MCF 10A (cell line): ENCODE data around the gene IL2RA. TPM values are rescaled to one million over a fixed set of nuclear protein-coding genes. Genes with fewer than 3 reads are reported as not detected.

Experiments used
- BruUV-seq: library from RNA; stranded (reverse); fragments of 400-500 nt; replicated peaks from 2 replicates; lab custom pipeline; 2021; lab: Mats Ljungman, UMichigan
- CTCF ChIA-PET: fragments of 300-600 bp; sonication (Branson Sonifier 250); formaldehyde crosslinking; extraction: SDS; loops from one replicate; lab custom pipeline; 2021; ENCODE audit warnings: antibody characterized with exemption, inconsistent platforms; lab: Yijun Ruan, JAX
- POLR2A ChIA-PET: fragments of 300-600, 350-650 bp; sonication (Branson Sonifier 250); formaldehyde crosslinking; extraction: SDS; loops from one replicate; lab custom pipeline; 2020; ENCODE audit warnings: antibody characterized with exemption, inconsistent platforms; lab: Yijun Ruan, JAX
- DNase-seq: peaks from one replicate; pipeline ENCODE4 v3.0.0-alpha.2; 2018; ENCODE audit not compliant: unreplicated experiment
- H3K27ac Mint-ChIP-seq: one replicate; pipeline ENCODE4 v1.8.0; 2022; ENCODE audit warnings: mild to moderate bottlenecking, low read depth, mixed read lengths; ENCODE audit not compliant: unreplicated experiment
- H3K27me3 Mint-ChIP-seq: one replicate; pipeline ENCODE4 v1.8.0; 2022; ENCODE audit warnings: mixed read lengths; ENCODE audit not compliant: insufficient read depth, unreplicated experiment
- H3K36me3 Mint-ChIP-seq: one replicate; pipeline ENCODE4 v1.8.0; 2022; ENCODE audit warnings: mild to moderate bottlenecking, moderate library complexity, mixed read lengths; ENCODE audit not compliant: insufficient read depth, unreplicated experiment
- H3K4me1 Mint-ChIP-seq: one replicate; pipeline ENCODE4 v1.8.0; 2022; ENCODE audit warnings: mixed read lengths; ENCODE audit not compliant: insufficient read depth, unreplicated experiment
- H3K4me3 Mint-ChIP-seq: one replicate; pipeline ENCODE4 v1.8.0; 2022; ENCODE audit warnings: mild to moderate bottlenecking, moderate library complexity, mixed read lengths; ENCODE audit not compliant: unreplicated experiment
- H3K9me3 Mint-ChIP-seq: one replicate; pipeline ENCODE4 v1.8.0; 2022; ENCODE audit warnings: mixed read lengths; ENCODE audit not compliant: unreplicated experiment
- CTCF ChIP-seq: fragments of 200-600 bp; IDR thresholded peaks from one replicate; pipeline ENCODE4 v1.8.0; 2022; ENCODE audit warnings: antibody characterized with exemption, mild to moderate bottlenecking; ENCODE audit not compliant: unreplicated experiment
- intact Hi-C: fragments of 100-400 bp; cut with micrococcal nuclease; formaldehyde crosslinking; loops from 2 replicates; pipeline ENCODE4 v1.14.1; 2022
- total RNA-seq: library from RNA; stranded (reverse); gene quantifications from 2 replicates; pipeline ENCODE4 v1.2.3, GENCODE V29; 2022

IL2RA gene
- total RNA-seq, 1 experiment from 2014 or later = not detected

GRCh38 chr10:6054884-6055283, 7.3 kb downstream of the IL2RA start:
- Mint-ChIP-seq H3K36me3 (no peaks in the 10 kb centered on the region), H3K27me3 (peaks cover 83% of the 10 kb centered on the region), H3K4me3 (no peak overlapping the region), H3K9me3 (no peaks in the 10 kb centered on the region), H3K4me1 (peaks cover 14% of the 10 kb centered on the region), H3K27ac (no peak overlapping the region)
- ChIA-PET POLR2A (interaction anchor here (0.7 kb wide), 1 partner anchor 18 kb away, joined by 3 read pairs; no protein-coding TSS in a partner anchor), CTCF (interaction anchor here (0.5 kb wide), 1 partner anchor 44 kb away, joined by 3 read pairs; no protein-coding TSS in a partner anchor)
- TF ChIP-seq CTCF = no peak
- no peak for DNase-seq
- no TSS peak for BruUV-seq
- intact Hi-C loops = no loop called here

- ChIA-PET POLR2A (interaction anchor here (0.6 kb wide), 1 partner anchor 1367 kb away, joined by 3 read pairs; no protein-coding TSS in a partner anchor), CTCF (interaction anchor here (0.5 kb wide), 1 partner anchor 43 kb away, joined by 3 read pairs; no protein-coding TSS in a partner anchor)
- no peak for TF ChIP-seq CTCF
- DNase-seq = no peak
- intact Hi-C loops = no loop called here
- H3K36me3 Mint-ChIP-seq = no peaks in the 10 kb centered on the region
- no peak overlapping the region for H3K4me3 Mint-ChIP-seq
- no peak overlapping the region for H3K27ac Mint-ChIP-seq
- peaks cover 14% of the 10 kb centered on the region for H3K4me1 Mint-ChIP-seq
- H3K9me3 Mint-ChIP-seq = no peaks in the 10 kb centered on the region
- peaks cover 83% of the 10 kb centered on the region for H3K27me3 Mint-ChIP-seq
- BruUV-seq = no TSS peak
These were observed 8.1 kb downstream of the IL2RA start for GRCh38 chr10:6053816-6054631.

DNA sequence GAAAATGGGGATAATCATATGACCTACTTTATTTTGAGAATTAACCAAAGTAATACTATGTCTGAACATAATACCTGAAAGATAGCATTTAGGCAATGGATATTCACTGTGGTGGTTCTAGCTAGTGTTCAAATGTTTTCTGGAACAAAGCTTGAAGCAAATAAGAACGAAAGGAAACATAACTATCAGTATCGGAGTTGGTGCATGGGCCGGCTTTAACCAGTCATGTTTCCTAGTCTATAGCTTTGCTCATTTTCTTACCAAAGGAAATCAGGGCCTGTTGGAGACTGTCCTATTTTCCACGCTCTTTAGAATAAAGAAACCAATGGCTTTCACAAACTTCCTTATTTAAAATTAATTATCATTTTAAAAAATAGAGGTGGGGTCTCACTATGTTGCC, 8.9 kb downstream of the IL2RA start:
- DNase-seq = no peak
- Mint-ChIP-seq H3K27me3 (peaks cover 83% of the 10 kb centered on the region), H3K4me3 (no peak overlapping the region), H3K36me3 (no peaks in the 10 kb centered on the region), H3K4me1 (peaks cover 14% of the 10 kb centered on the region), H3K9me3 (no peaks in the 10 kb centered on the region), H3K27ac (no peak overlapping the region)
- intact Hi-C loops = no loop called here
- POLR2A ChIA-PET = interaction anchor here (0.7 kb wide), 1 partner anchor 19 kb away, joined by 3 read pairs; no protein-coding TSS in a partner anchor
- CTCF ChIA-PET = no interaction called here
- no TSS peak for BruUV-seq
- TF ChIP-seq CTCF = no peak
